HG02938 (cell line): ENCODE measurements around the gene TLE1.
"Not testable (repeated sequence)": the region's sequence is repeated elsewhere in the genome, so short reads cannot be mapped to it uniquely, and the experiment has no call there.

Experiments
- ATAC-seq: cut with Tn5 transposase; IDR thresholded peaks from one replicate; pipeline ENCODE4 v1.9.1; 2021; ENCODE audit warnings: mild to moderate bottlenecking, moderate library complexity; ENCODE audit not compliant: unreplicated experiment

The TLE1 gene

DNA sequence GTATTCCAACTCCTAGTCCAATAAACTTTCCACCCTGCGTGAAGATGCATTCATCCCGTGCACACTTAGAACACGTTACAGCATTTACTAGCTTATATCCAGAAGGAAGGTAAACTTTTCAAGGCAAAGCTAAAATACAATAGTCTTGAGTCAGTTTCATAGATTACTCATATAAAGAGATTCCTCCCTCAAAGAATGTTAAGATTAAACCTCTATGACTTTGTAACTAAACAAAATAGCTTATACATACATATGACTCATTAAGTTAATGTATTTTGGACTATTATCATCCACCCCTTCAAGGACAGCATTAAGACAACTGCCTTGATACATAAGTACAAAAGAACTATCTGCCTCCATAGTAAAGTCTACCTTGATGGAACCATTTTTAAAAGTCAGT, 36.1 kb downstream of the TLE1 start:
- no peak for ATAC-seq

DNA sequence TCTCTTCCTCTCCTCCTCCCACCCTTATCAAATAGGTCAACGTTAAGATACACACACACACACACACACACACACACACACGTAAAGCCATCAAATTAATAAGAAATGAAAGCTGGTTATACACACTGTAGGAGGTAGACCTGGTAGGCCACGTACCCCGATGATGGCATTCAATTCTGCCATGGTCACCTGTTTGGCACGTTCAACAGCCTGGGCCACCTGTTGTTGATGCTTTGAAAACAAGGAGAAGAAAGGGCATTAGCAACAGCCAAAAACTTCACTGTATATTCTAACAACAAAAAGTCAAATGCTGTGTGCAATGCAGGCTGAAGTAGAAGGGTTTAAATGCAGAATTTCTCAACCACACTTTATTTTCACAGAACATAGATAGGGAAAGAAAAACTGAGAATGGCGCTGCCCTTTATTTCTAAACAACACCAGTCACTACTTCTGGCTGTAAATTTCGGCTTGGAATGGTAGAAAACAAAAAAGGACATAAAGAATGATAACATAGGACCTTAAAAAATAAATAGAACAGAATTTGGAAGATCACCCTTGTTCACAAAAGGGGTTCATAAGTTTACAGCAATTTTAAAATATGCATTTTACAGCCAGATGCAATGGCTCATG, 37.2 kb downstream of the TLE1 start:
- no peak for ATAC-seq

DNA sequence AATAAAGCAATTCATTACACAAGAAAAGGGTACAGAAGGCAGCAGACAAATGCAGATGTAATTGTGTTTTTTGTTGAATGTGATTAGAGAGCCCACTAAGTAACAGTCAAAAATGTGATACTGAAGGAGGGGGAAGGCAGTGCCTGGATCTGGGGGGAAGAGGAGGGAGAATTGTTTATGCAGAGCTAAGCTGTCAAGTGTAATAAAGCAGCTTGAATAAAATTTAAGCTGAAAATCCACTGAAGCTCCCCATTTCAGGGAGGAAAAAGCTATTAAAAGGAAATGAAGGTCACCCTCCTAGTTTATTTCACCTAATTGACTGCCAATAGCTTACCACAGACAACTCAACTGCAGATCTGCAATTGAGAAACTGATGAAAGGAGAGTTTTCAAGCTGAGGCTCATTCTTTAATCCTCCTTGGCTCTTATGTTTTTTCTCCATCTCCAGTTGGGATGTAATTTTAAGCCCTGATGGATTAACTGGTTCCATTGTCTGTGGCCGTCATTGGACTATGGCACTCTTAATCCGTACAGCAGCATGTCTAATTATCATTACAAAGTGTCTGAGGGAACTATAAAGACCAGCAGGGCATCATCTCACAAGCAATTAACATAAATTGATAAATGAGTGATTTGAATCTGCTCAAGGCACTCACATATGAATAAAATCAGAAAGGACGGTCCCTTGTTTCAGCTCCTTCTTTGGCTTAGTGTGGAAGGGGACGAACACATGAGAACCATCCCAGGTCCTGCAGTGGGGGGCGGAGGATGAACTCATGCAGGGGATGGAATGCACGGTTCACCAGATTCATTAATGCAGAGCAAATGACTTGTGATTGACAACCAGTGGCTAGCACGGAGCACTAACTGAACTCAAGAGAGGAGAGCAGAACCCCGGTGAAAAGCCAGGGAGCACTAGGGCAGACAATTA, 38.5 kb downstream of the TLE1 start:
- no peak for ATAC-seq

DNA sequence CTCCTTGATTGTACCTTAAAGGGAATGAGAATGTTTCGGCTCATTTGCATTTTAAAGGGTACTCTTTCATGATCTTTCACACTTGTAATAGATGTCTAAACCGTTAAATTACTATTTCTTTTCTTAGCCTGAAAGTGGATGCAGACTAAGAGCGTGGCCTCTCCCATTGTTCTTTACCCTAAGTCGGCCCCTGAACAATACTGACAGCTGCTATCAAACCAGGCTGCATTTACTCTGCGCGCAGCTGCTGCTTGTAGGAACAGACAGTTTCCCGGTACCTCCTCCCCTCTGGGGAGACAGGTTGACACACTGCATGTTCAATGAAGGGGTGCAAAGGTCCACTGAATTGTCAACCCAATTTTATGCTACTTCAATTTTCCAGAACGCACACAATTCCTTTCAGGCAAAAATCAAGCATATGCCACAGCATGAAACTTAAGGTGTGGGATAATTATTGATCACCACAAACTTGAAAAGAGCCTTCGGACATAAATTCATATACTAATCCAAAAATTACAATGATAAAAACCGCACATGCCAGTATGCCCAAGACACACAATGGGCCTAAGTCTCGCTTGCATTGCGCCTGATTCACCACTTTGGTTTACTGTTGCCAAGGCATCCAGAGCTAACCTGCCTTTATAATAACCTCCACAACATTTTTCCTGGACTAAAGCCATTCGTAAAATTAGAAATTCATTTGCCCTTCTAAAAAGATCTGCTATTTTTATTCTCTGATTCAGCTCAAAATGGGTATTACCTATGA, 39.7 kb downstream of the TLE1 start:
- ATAC-seq: no peak

DNA sequence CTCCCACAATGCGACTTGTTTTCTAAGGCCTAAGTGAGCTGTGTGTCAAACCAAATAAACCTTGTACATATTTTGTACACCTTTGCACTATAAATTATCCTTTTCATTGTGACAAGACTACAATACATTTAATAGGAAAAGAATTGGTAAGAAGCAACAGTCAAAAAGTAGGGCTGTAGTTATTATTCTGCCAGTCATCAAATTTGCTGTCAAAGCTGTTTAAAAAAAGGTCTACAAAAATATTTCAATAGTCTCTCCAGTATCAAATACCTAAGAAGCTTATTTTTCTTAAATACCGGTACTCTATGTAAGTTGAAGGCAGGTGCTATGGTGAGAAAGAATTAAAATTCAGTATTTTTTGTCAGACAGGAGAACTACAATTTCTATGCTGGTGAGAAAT, 40.5 kb downstream of the TLE1 start:
- ATAC-seq: no peak

DNA sequence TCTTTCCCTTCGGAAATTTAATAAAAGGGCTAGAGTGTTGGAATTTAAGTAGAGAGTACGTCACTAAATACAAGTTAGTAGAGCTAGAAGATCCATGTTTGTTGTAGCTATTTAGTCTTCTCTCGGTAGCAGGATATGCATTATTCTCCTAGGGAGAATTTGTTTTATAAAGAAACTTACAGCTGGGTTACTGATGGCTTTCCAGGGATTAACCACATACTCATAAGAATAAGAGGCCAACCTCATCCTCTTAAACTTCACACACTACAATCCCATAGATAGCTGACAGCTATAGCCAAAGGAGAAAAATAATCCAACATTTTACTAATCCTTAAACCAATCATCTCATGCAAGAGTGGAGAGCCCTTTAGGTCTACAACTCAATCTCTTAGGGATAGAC, 43.0 kb downstream of the TLE1 start:
- ATAC-seq: no peak

DNA sequence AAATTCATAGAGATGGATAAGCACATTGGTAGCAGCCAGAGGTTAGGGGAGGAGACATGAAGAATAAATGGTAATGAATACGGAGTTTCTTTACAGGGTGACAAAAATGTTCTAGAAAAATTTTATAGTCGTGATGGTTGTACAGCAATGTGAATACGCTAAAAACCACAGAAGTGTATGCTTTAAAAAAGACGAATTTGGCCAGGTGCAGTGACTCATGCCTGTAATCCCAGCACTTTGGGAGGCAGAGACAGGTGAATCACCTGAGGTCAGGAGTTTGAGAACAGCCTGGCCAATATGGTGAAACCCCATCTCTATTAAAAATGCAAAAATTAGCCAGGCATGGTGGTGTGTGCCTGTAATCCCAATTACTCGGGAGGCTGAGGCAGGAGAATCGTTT, 44.8 kb downstream of the TLE1 start:
- ATAC-seq: not testable (repeated sequence)

DNA sequence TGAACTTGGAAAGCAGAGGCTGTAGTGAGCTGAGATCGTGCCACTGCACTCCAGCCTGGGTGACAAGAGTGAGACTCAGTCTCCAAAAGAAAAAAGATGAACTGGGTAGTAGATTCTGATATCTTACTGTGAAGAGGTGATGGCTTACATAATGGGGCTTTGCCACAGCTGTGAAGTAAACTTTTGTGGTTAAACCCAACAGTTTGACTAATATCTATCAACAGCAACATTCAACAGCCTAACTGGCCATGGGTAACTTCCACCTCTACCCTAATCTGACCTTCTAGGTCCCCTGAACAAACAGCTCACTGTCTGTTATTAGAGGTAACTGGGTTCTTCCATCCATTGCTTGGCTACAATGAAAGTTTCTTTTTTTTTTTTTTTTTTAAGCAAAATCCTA, 52.1 kb downstream of the TLE1 start:
- ATAC-seq: no peak

DNA sequence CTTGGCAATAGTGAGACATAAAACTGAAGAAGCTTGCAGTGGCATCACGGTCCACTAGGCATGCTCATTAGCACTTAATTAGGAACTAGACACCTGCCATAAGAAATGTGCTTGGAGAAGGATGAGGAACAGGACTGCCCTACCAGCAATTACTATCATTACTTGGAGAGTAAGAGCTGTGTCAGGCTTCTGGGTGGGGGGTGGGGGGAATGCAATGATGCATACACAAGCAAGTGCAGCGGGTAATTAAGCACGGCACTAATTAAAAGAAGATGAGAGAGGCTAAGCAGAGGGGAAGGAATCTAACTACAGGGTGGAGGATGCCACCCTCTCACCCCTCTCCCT, 53.1 kb downstream of the TLE1 start:
- ATAC-seq: no peak

DNA sequence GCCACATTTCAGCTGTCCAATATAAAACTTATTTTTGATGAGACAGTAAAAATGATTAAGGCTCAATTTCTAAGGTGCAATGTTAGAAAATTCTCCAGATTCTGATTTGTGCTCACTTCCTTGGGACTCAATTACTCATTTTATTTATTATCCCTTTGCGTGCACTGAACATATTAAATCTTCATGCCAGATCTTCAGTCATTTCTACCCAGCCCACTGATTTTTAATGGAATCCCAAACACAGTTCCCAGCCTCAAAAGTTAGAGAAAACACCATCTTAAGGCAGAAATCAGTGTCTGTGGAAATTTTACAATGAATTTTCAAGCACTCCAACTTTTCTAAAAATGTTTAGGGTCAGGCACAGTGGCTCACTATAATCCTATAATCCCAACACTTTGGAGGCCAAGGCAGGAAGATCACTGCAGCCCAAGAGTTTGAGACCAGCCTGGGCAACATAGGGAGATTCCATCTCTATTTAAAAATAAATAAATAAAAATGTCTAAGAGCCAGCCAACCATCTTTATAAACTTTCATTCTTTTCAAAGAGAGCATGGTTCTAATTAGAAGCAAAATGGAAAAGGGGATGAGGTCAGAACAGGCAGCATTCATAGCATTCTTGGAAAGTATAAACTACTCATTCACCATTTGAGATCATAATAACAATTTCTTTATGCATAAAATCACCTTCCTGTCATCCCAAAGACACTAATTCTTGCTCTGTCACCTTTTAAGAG, 53.7 kb downstream of the TLE1 start:
- no peak for ATAC-seq

DNA sequence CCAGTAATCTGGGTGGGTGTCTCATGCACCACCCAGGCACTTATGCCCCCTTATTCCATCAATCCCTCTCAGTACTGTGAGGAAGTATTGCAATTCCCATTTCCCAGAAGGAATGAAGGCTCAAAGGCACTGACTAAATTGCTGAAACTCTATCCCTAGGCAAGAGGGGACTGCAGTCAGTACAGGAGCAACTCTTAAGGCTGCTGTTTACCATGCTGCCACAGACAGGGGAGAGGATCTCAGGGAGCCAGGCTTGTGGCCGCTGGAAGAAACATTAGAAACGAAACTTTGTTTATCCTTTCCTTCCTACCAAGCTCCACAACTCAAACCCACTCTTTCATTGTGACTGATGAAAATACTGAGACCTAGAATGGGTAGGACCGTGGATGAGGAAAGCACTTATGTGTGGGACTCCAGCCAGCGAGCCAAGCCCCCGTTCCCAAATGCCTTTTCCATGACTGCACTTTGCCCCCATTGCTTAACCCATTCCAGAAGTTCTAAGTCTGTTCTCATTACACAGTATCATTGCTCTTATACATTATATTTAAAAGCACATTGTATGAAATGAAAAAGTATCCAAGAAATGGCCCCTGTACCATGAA, 54.3 kb downstream of the TLE1 start:
- ATAC-seq: no peak

DNA sequence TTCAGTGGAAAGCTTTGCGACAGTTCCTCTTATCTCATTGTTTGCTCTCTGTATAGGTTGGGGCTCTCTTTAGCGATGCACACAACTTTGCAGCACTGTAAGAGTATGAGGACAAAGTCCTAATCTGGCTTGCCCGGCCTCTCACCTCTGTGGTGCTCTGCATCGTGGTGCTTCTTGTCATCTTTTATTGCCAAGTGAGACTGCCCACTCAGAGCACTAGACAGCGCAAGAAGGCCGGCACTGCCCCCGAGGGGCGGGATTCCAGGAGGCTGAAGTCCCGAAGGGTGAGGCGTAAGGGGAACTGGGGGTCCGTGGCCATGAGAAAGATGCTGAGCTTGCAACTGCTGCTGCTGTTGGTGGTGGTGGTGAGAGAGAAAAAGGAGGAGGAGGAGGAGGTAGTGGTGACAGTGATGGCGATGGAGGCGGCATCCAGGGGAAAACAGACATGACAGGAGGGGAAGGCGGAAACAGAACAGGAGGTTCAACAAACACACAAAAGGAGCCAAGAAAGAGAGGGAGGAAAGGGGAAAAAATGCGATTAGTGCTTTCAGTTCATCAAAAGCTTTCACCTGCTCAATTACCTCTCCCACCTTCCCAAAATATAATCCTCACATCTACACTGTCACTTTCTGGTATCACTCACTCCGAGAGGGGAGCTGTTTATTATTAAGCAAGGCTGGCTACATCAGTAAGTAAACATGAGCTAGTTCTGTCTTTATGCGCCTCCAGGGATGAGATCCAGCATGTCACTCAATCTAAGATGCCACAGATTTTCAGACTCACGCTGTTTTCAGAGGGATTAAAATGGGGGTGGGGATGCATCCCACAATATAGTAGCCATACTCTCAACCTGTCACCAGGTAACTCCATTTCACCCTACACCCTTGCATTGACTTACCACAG, 55.1 kb downstream of the TLE1 start:
- ATAC-seq: no peak

DNA sequence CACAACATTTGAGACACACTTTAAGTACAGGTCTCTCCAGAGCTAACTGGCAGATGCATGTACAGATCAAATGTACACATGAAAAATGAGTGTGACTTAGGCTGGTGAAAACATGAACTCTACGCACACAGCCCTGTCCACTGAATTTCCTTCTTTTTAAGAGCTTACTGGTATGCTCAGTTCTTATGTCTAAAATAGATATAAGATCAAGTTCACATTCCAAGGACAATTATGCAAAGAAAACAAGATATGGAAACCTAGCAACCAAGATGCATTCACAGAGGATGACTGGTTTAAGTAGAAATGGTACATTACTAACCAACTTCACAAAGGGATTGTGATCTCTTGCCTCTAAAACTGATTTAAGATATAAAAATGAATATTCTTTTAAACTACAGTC, 56.7 kb downstream of the TLE1 start:
- ATAC-seq: no peak

DNA sequence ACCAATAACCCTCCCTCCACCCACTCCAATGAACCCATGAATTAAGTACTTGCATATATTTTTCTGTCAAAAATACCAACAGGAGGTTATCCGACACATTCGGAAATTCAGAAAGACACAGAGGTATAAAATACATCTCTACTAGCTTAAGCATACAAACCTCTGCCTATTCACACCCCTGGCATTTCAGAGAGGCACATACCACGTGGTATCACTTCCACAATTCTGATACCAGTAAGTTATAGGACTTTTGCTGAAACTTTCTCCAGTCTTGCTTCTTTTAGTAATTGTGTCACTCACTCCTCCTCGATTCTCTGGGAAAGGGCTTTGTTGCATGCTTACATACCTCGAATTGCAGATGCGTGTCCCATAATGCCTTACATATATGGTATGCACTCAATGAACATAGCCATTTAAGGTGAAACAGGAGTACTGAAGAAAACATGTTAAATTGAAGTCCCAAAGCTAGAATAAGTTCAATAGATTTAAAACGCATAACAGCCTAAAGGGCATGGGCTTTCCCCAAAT, 58.1 kb downstream of the TLE1 start:
- no peak for ATAC-seq

DNA sequence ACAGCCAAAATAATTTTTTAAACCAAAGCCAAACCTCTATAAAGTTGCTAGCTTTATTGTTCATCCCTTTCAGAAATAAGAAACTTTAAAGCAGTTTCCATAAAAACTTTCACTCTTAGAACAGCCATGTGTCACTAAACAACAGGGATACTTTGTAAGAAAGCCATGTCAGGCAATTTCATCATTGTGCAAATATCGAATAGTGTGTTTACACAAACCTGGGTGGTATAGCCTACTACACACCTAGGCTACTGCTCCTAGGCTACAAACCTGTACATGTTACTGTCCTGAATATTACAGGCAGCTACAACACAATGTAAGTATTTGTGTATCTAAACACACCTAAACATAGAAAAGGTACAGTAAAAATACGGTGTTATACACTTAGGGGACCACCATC, 59.9 kb downstream of the TLE1 start:
- no peak for ATAC-seq

DNA sequence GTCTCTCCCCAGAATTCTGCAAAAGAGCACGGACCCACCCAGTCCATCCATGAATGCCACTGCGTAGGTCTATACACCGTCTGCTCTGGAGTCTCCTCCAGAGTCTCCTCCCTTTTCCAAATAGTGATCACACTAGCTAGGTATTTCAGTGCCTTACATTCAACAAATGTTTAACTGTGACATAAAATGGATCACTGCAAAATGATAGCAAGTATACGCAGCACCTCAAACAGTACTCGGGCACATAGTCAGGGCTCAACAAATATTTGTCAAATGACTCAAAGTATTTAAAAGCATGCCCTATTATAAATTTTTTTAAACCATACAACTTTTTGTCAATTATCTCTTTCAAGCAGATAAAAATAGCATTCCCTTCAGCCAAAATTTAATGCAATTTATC, 60.5 kb downstream of the TLE1 start:
- ATAC-seq: no peak

DNA sequence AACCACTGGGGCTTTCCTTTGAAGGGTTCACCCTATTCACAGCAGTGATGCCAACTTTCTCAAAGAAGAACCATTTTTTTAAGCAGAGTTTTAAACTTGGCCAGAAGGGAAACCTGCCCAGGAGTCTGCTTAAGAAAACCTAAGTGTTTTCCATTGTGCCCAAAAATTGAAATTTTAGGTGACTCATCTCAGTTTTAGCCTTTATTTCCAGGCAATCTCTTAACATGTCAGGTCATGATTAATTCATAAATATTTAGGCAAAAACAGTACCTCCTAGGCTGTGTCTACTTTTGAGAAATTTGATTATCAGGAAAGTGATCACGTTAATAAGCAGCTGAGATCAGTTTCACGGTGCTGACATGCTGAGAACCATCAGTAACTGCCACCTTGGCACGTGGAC, 61.9 kb downstream of the TLE1 start:
- no peak for ATAC-seq

DNA sequence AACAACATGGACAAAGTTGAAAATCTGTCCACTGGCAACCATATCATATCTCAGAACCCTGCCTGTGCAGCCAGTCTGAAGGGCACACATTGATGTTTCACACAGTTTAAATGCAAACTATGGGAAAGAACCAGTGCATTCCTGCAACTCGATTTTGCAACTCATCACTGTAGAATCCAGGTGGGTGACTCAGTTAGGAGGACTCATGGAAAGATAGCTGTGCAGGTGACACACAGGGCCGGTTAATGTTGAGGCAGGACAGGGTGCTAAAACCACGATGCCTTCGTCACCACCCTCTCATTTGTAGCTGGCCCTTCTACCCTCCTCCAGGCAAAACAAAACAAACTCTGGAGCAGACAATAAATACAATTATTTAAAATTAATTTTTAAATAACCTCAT, 62.8 kb downstream of the TLE1 start:
- no peak for ATAC-seq

DNA sequence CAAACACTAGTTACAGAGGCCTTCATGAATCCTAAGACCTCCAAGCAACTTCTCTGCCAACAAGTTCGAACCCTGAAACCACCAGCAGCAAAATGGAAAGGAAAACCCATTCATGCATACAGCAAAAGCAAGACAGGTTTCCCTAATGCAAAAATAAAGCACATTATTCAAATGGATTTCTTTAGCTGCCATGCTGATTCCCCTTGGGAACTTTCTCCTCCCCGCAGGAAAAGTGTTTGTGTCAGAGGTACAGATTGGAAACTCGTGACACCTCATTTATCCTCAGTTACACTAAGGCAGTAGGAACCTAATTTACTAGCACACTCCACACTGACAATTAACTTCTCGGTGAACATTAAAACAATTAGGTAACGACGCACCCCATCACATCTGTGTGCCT, 63.4 kb downstream of the TLE1 start:
- no peak for ATAC-seq

DNA sequence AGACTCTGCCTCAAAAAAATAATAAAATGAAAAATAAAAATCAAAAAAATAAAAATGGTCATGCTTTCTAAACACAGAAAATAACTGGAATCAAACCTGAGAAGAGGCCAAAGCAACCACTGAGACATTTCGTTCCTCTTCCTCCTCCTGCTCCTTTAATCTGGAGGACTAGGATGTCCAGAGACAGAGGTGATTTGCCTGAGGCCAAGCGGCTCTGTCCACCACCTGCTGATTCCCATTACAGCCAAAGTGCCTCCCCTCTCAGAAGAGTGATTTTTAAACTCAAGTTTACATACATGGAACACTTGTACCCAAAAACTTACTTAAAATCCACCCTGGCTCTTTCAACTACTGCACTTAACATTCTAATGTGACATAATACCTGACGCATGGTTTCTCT, 65.6 kb downstream of the TLE1 start:
- no peak for ATAC-seq
